H1 (cell line): ENCODE data around the gene SUDS3. TPM values are rescaled to one million over a fixed set of nuclear protein-coding genes. Genes with fewer than 3 reads are reported as not detected.

Source experiments
- CBX5 ChIP-seq: fragments of 300-800, 300-1000 bp; sonication (generic); IDR thresholded peaks from 2 replicates; pipeline ENCODE4 v1.7.1; 2016; ENCODE audit warnings: antibody characterized with exemption, low read length, low read depth
- CBX8 ChIP-seq: fragments of 300-800, 300-1000 bp; sonication (generic); IDR thresholded peaks from 2 replicates; pipeline ENCODE4 v1.7.1; 2016; ENCODE audit warnings: low read depth, low read length, borderline replicate concordance
- CREB1 ChIP-seq: IDR thresholded peaks from 2 replicates; pipeline ENCODE4 v1.6.1; 2012; ENCODE audit warnings: inconsistent platforms
- EGR1 ChIP-seq: IDR thresholded peaks from 2 replicates; pipeline ENCODE4 v1.6.1; 2011; ENCODE audit warnings: low read depth, low read length, borderline replicate concordance
- EP300 ChIP-seq, 2 experiments: IDR thresholded peaks; 1 replicate in 1 of 2; 2 replicates in 1 of 2; pipeline ENCODE4 v1.6.1; 2011 to 2012; ENCODE audit warnings: low read depth in 2 of 2, low read length in 2 of 2, mild to moderate bottlenecking in 2 of 2, borderline replicate concordance in 1 of 2, inconsistent platforms in 1 of 2, moderate library complexity in 1 of 2
- FOSL1 ChIP-seq: IDR thresholded peaks from 2 replicates; pipeline ENCODE4 v1.6.1; 2011; ENCODE audit warnings: mild to moderate bottlenecking, low read depth, low read length, moderate library complexity; ENCODE audit not compliant: insufficient read depth
- GABPA ChIP-seq: IDR thresholded peaks from 2 replicates; pipeline ENCODE4 v1.6.1; 2011; ENCODE audit warnings: mild to moderate bottlenecking, low read length, moderate library complexity, borderline replicate concordance; ENCODE audit not compliant: insufficient read depth
- GTF2F1 ChIP-seq: IDR thresholded peaks from 2 replicates; pipeline ENCODE4 v1.6.1; 2012; ENCODE audit warnings: low read depth, low read length, improper control_type of control experiment, borderline replicate concordance
- HDAC2 ChIP-seq, 2 experiments: fragments of 300-600 bp in 1 of 2; sonication (generic) in 1 of 2; IDR thresholded peaks; 2 replicates each; pipeline ENCODE4 v1.6.1; 2011 to 2012; ENCODE audit warnings: low read depth in 2 of 2, low read length in 2 of 2, mild to moderate bottlenecking in 2 of 2, moderate library complexity in 2 of 2, borderline replicate concordance in 1 of 2, inconsistent platforms in 1 of 2
- JUN ChIP-seq: IDR thresholded peaks from 2 replicates; pipeline ENCODE4 v1.6.1; 2011; ENCODE audit warnings: low read depth, mild to moderate bottlenecking, improper control_type of control experiment, low read length
- JUND ChIP-seq: IDR thresholded peaks from 2 replicates; pipeline ENCODE4 v1.6.1; 2011; ENCODE audit warnings: mild to moderate bottlenecking, improper control_type of control experiment, low read length
- NANOG ChIP-seq: IDR thresholded peaks from 2 replicates; pipeline ENCODE4 v1.6.1; 2011; ENCODE audit warnings: low read length, low read depth, mild to moderate bottlenecking, inconsistent platforms; ENCODE audit not compliant: insufficient read depth, poor library complexity, severe bottlenecking
- RFX5 ChIP-seq: IDR thresholded peaks from 2 replicates; pipeline ENCODE4 v1.6.1; 2011; ENCODE audit warnings: low read depth, low read length, improper control_type of control experiment, borderline replicate concordance
- RNF2 ChIP-seq: fragments of 200-900, 300-1000 bp; sonication (generic); IDR thresholded peaks from 2 replicates; pipeline ENCODE4 v1.7.1; 2016; ENCODE audit warnings: borderline replicate concordance, low read depth, mild to moderate bottlenecking, antibody characterized with exemption, low read length; ENCODE audit not compliant: poor library complexity, severe bottlenecking; ENCODE audit errors: missing control alignments
- SIN3A ChIP-seq, 2 experiments: IDR thresholded peaks in 1 of 2; conservative IDR thresholded peaks in 1 of 2; 2 replicates each; pipeline ENCODE4 v1.6.1; 2011 to 2012; ENCODE audit warnings: low read length in 2 of 2, improper control_type of control experiment in 1 of 2, low read depth in 1 of 2, mild to moderate bottlenecking in 1 of 2
- SP4 ChIP-seq: IDR thresholded peaks from 2 replicates; pipeline ENCODE4 v1.6.1; 2012; ENCODE audit warnings: low read length, inconsistent platforms
- TAF1 ChIP-seq: IDR thresholded peaks from 2 replicates; pipeline ENCODE4 v1.6.1; 2011; ENCODE audit warnings: mild to moderate bottlenecking, low read depth, low read length
- TBP ChIP-seq: IDR thresholded peaks from 2 replicates; pipeline ENCODE4 v1.6.1; 2011; ENCODE audit warnings: low read depth, low read length, improper control_type of control experiment
- TCF12 ChIP-seq: IDR thresholded peaks from 2 replicates; pipeline ENCODE4 v1.6.1; 2011; ENCODE audit warnings: low read depth, mild to moderate bottlenecking, low read length
- TEAD4 ChIP-seq: IDR thresholded peaks from 2 replicates; pipeline ENCODE4 v1.6.1; 2012; ENCODE audit warnings: low read depth, low read length, inconsistent platforms, mixed read lengths
- ZNF274 ChIP-seq: IDR thresholded peaks from 2 replicates; pipeline ENCODE4 v1.7.0; 2012; ENCODE audit warnings: low read length, borderline replicate concordance; ENCODE audit errors: extremely low read depth
- polyA plus RNA-seq, 7 experiments: library from polyadenylated mRNA; depleted of rRNA in 3 of 7; stranded (reverse) in 5 of 7; unstranded in 2 of 7; fragments of >200 nt in 5 of 7; fragments of 200-250 nt in 2 of 7; gene quantifications; 1 replicate in 5 of 7; 2 replicates in 1 of 7; 4 replicates in 1 of 7; pipeline versions ENCODE4 v1.2.1 to v1.2.3, GENCODE V29; 2011 to 2013; ENCODE audit warnings: missing spikeins in 2 of 7, mixed read lengths in 2 of 7
- total RNA-seq: library from RNA; stranded (reverse); fragmentation: NEBNext Ultra II Directional; extraction: Animal tissue kit (Norgen Biotek cat#: 25700); gene quantifications from 2 replicates; pipeline ENCODE4 v1.2.1, GENCODE V29; 2021

Gene SUDS3
- total and polyA plus RNA-seq, 2 of the 8 experiments (the other 6 are each of a cell fraction or from before 2014, with no cell fraction given) = 30.0 to 58.7 TPM

DNA sequence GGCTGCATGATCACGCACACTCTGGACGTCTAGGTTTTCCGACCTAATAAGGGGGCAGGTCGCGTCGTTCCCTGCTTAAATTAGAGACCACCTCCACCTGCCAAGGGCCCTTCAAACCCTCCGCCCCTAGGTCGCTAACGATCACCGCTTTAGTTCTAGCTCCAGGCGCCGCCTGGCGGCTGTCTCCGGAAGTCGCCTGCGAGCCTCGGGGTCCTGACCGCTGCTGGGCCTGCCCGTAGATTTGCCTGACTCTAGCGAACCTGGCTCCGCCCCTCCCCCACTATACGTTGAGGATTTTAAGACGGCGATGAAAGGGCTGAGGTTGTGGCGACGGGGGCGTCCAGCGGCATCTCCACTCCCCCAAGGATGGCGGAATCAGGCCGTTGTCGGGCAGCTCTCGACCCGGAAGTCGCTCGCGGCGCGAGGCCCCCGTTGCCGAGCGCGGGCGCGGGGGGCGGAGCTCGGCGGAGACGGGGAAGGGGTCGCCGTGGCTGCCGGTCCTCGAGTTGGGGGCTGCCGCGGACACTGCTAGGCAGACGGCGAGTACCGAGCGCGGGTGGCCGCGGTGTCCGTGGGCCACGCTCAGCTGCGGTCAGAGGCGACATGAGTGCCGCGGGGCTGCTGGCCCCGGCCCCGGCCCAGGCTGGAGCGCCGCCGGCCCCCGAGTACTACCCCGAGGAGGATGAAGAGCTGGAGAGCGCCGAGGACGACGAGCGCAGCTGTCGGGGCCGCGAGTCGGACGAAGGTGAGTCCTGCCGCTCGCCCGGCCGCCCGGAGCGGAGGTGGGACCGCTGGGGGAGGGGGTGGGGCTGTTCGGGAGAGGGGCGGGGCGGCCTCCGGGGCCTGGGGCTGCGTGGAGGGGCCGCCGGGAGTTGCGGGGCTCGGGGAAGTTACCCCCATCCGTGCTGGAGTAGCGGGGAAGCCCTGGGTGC is at the start of gene SUDS3 (continued):
- TF ChIP-seq EP300 (IDR thresholded peaks at IDR 0.05; ENCODE audit: borderline replicate concordance in 1 of 2, low read depth in 2 of 2, low read length in 2 of 2) (0 out of 3 replicates have a peak, but pooled peaks of 1 of the 2 experiments have one; percentile 65), TAF1 (peak; percentile 65; the same call in 1 of the 2 replicates), JUND (no peak), RNF2 (no peak), TCF12 (peak; percentile 97), GABPA (0 out of 2 replicates have a peak, but pooled peaks have one; percentile 12), CBX5 (no peak), CREB1 (no peak; the same call in 1 of the 2 replicates), NANOG (peak; percentile 81), JUN (no peak), TBP (no peak; the same call in 1 of the 2 replicates), CBX8 (no peak), HDAC2 (IDR thresholded peaks at IDR 0.05; ENCODE audit: borderline replicate concordance in 1 of 2, low read depth in 2 of 2, low read length in 2 of 2) (no peak; a peak in 1 of 4 replicates), RFX5 (no peak), EGR1 (0 out of 2 replicates have a peak, but pooled peaks have one; percentile 28), FOSL1 (no peak), TEAD4 (no peak), SP4 (peak; percentile 100), ZNF274 (no peak), SIN3A (conservative IDR thresholded peaks at IDR 0.05 in 1 of 2, IDR thresholded peaks at IDR 0.05 in 1 of 2; ENCODE audit: low read depth in 1 of 2, low read length in 2 of 2) (peak; percentile 56 to 97; a peak in 3 of 4 replicates), GTF2F1 (no peak)
